ENCODE results near the gene PLPP6.

The PLPP6 gene

DNA sequence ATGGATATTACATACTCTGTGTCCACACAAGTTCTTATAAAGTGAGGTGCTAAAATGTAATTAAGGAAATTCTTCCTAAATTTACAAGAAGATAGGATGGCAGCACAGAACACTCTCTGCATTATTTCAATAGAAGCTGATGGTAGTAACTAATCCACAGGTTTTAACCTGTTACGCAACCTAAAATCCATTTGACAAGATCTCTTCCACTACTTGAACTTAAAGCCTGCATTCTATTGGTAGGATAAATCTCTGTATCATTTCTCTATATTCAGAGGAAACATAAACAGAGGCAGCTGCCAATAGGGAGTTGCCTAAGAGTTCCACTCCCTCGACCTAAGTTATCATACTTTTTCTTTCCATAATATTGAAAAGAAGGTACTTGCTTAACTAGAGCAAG, 38.8 kb downstream of the PLPP6 start:
- DNase-seq = no peak

- no peak for DNase-seq
Observed at GRCh38 chr9:4701526-4701925, 39.4 kb downstream of the PLPP6 start.

GRCh38 chr9:4704129-4704528, 42.0 kb downstream of the PLPP6 start:
- no peak for DNase-seq

GRCh38 chr9:4706021-4706420, 43.9 kb downstream of the PLPP6 start:
- no peak for DNase-seq

DNA sequence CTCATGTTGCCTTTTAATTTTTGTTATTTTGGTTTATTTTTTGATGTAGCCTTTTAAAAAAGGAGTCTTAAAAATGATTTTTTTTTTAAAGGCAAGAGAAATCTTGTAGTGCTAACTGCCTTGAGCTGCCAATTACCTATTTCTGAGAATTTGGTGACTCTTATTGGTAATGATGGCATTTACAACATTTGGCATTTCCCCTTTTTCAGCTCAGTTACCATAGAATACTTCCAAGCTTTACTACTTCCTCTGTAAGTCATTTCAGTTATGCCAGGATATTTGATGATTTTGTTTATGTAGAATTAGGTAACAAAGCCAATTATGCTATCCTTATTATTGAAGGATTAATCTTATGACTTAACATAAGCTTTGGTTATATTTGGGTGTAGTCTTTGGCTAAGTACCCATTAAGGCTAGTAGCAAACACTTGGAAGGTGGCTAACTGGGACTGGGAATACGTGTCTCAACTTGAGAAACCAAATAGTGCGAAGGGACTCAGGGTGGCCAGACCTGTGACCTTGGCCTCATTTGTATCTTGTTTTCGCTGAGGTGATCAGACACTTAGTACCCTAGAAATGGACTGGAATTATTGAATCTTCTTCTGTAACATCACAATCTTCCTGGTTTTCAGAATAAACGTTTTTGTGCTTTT, 45.0 kb downstream of the PLPP6 start:
- no peak for DNase-seq

- no peak for DNase-seq
Observed at GRCh38 chr9:4709380-4709779, 47.3 kb downstream of the PLPP6 start.

DNA sequence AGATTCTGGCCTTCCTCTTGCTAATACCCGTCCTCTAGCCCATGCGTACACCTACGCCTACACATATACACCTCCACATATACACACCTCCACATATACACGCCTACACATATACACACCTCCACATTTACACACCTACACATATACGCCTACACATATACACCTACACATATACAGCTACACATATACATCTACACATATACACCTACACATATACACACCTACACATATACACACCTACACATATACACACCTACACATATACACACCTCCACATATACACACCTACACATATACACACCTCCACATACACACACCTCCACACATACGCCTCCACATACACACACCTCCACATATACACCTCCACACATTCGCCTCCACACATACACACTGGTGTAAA, 51.8 kb downstream of the PLPP6 start:
- DNase-seq = no peak

GRCh38 chr9:4714266-4715016, 52.3 kb downstream of the PLPP6 start:
- no peak for DNase-seq

Data from activated naive CD4-positive, alpha-beta T cell treated with anti-CD3 and anti-CD28 coated beads, Interleukin-2, amount 50 U/mL, for 16 hours (primary cell).